NCI-H2171 (cell line): ENCODE results near the gene WDR62.

Experiments
- DNase-seq: peaks from one replicate; lab custom pipeline; 2025; lab: John Stamatoyannopoulos, UW

The WDR62 gene

DNA sequence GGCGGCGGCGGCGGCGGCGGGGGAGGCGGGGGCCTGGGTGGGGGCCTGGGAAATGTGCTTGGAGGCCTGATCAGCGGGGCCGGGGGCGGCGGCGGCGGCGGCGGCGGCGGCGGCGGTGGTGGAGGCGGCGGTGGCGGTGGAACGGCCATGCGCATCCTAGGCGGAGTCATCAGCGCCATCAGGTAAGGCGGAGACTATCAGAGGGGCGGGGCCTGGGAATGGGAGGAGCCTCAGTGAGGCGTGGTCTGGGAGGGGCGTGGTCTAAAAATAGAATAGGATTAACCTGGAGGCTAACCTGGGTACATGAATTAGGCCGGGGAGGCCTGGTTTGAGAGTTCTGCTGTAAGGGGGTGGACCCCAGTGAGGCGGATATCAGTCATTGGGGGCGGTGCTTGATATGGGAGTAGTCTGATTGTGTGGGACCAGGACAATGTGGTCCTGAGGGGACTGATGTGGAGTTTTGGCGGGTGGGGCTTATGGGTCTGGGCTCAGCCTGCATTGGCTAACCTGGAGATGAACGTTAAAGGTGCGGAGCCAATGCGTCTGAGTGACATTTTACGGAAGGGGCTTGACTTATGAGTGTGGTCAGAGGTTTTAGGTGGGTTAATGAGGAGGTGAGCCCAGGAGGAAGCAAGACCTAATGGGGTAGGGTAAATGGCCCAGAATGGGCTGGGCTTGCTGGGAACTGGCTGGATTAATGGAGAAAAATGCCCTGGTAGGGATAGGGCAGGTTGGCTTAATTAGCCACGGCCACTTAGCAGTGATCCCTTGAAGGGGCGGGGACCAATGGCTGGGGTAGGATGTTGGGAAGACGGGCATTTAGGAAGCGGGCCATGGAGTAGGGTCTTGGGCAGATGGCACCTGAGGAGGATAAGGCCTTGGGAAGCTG is 86.6 kb downstream of the WDR62 start:
- DNase-seq, result peak; percentile 67

DNA sequence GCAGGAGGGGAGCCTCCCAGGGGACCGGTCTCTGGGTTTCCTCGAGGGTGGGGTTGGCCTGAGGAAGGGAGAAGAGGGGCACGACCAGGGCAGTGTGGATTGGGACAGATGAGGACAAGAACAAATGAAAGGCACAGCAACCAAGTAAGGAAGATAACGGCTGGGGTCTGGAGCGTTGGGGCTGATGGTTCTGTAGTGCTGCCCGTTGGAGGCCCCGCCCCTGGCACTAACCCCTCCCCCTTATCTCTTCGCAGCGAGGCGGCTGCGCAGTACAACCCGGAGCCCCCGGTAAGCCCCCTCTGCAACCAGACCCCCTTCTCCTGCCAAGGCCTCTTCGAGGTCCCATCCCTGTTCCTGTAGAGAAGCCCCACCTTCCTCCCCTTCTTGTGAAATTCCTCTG is 87.3 kb downstream of the WDR62 start:
- no peak for DNase-seq

DNA sequence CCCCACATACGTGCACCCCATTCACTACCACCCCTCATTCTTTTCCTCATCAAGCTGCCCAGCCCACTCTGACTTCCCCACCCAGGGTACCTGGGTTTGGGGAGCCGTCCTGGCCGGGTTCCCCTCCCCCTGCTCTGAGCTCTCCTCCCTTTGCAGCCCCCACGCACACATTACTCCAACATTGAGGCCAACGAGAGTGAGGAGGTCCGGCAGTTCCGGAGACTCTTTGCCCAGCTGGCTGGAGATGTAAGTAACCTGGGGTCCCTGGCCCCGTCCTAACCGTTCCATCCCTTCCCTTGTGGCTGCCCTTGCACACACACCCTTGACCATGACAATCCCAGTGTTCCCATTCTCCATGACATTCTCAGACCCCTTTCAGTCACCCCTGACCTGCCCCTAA is 87.8 kb downstream of the WDR62 start:
- no peak for DNase-seq

DNA sequence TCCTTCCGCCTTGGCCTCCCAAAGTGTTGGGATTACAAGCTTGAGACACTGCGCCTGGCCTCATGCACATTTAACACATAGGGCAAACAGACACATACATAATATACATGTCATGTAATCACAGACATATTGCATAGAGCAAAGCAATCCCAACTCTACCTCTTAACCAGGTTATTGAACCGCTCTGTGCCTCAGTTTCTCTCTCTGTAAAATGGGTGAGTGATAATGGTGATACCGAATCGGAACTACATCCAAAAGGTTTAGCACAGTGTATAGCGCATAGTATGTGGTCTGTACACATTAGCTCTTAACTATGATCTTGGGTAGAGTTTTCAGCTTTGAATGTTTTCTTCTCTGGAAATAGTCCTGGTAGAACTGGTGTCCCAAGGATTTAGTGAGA is 89.9 kb downstream of the WDR62 start:
- DNase-seq, result no peak

DNA sequence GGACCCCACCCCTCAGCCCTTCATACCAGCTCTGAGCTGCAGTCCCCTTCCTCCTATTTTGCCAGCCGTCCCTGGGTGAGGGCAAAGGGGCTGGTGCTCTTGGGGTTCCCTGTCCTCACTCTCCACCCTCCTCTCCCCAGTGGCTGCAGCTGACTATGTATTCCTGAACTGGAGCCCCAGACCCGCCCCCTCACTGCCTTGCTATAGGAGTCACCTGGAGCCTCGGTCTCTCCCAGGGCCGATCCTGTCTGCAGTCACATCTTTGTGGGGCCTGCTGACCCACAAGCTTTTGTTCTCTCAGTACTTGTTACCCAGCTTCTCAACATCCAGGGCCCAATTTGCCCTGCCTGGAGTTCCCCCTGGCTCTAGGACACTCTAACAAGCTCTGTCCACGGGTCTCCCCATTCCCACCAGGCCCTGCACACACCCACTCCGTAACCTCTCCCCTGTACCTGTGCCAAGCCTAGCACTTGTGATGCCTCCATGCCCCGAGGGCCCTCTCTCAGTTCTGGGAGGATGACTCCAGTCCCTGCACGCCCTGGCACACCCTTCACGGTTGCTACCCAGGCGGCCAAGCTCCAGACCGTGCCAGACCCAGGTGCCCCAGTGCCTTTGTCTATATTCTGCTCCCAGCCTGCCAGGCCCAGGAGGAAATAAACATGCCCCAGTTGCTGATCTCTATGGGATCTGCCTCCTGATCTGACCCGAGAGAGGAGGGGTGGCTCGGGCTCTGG is 95.1 kb downstream of the WDR62 start:
- DNase-seq, result no peak

DNA sequence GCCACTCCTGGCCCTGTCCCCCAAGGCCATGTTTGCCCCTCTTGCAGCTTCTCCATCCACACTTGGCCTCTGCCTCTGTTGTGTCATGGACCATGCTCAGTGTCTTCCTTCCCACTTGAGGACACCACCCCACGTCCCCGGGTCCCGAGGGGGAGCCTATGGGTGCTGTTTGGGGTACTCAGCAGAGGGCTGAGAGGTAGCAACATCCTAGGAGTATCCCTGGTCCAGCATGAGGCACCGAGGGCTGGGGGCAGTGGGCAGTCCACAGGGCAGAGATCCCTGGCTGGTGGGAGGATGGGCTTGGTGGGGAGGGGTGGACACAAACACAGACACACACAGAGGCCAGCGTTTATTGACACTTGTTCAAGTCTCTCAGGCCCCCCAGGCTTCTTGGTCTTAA is 95.9 kb downstream of the WDR62 start:
- no peak for DNase-seq

DNA sequence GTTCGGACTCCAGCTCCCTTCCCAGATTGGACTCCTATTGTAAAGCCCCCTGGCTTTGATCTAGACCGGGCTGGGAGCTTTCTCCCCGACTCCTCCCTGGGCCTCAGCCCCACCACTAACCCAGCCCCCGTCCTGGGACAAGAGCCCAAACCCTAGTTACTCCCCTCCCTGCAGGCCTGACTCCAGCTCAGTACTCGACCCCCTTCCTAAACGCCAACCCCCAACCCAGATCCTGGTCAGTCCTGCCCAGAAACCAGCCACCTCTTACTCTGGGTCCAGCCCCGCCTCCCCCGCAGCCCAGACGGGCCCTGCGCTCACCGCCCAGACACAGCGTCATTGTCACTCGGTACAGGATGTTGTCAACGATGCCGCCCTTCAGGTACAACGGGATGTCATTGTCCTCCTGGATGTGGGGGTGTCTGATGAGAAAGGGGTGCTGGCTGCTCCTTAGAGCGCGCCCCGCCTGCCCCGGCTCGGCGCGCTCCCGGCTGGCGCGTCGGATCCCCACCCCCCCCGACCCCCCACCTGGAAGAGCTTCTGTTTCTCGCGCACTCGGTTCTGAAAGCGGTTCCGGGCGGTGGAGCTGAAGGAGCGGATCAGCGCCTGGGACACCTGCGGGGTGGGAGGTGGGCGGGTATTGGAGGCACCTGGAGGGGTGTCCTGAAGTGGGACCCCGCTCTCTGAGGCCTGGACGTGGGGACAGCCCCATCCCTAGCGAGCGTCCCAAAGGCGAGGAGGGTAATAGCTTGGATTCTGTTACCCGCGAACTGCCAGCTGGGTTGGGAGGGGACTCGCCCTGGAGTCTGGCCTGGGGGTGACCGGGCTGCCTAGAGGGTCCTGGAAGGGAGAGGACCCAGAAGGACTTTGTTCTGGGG is 96.7 kb downstream of the WDR62 start:
- DNase-seq, result no peak

DNA sequence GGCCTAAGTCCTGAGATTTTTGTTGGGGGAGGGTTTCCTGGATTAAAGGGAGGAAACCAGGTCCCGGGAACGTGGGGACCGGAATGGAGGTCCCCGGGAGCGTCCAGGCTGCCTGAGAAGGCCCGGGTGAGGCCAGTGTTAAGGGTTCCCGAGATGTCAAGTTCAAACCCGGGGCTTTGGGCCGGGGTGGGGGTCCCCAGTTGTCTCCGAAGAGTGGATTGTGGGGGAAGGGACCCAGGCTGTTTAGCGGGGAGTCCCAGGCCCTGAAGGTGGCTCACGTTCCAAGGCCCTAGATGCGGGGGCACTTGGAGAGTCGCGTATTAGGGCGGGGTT is 97.3 kb downstream of the WDR62 start:
- DNase-seq, result no peak

DNA sequence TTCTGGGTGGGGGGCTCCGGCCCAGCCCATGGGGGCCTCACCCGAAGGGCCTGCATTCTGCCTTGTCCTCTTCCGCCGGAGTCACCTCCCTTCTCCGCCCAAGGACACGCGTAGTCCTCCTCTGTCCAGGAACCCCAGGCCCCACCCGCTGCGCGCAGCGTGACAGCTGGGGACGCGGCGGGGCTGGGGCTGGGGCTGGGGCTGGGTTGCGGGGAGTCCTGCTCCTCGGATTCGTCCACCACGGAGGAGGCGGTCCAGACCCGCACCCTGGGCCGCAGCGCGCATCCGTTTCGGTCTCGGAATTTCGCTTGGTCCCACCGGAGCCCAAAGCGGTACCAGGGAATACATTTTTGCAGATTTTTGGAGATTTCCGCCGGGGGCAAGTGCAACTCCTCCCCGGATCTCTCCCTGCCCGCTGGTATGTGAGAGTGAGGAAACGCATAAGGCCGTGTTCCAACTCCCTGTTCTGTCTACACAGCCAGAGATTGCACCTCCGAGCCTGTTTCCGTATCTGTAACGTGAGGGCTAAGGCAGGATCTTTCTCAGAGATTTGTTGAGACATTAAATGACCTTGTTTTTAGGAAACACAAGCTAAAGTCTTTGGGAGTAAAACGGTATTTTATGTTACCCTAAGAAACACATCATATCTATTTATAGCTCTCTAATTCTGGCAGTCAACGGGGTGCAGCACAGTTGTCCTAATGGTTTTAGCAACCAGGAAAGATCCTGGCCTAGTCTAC is 97.8 kb downstream of the WDR62 start, which contains the start of gene COX7A1:
COX7A1 (minus strand) TSS at position 96 of the 740 bp plus-strand sequence; CDS start at position 56, 40 bp downstream.
- no peak for DNase-seq

DNA sequence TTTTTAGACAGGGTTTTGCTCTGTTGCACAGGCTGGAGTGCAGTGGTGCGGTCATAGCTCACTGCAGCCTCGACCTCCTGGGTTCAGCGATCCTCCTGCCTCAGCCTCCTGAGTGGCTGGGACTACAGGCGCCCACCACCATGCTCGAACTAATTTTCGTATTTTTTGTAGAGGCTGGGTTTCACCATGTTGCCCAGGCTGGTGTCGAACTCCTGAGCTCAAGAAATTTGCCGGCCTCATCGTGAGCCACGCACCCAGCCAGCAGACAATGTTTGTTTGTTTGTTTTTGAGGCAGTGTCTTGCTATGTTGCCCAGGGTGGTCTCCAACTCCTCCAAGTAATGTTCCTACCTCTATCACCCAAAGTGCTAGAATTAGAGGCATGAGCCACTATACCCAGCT is 98.4 kb downstream of the WDR62 start:
- DNase-seq, result no peak
